ENCODE data around the gene SLC9A8.

Gene SLC9A8

GRCh38 chr20:49797344-49797615 lies 15.3 kb upstream of the SLC9A8 start:
- DNase-seq (ENCODE audit: low read depth in 1 of 2, low spot score in 1 of 2): no peak
- Histone ChIP-seq H3K27me3 (ENCODE audit: insufficient read depth, poor library complexity, severe bottlenecking) (no peaks in the 10 kb centered on the region), H3K27ac (replicated peaks) (no peak overlapping the region), H3K4me3 (replicated peaks; ENCODE audit: insufficient read depth, low read length) (no peak overlapping the region)
- TF ChIP-seq GABPA (IDR thresholded peaks at IDR 0.05; ENCODE audit: low read depth): no peak
- TF ChIP-seq POLR2AphosphoS5 (IDR thresholded peaks at IDR 0.05; ENCODE audit: low read depth): no peak
- TF ChIP-seq SPI1 (IDR thresholded peaks at IDR 0.05; ENCODE audit: borderline replicate concordance, low read depth): no peak
- TF ChIP-seq REST (IDR thresholded peaks at IDR 0.05; ENCODE audit: insufficient replicate concordance, low read depth): no peak
- no peak for TF ChIP-seq CTCF (IDR thresholded peaks at IDR 0.05; ENCODE audit: insufficient read depth, low read length)

- no peaks in the 10 kb centered on the region for H3K27me3 ChIP-seq (ENCODE audit: insufficient read depth, poor library complexity, severe bottlenecking)
Observed at GRCh38 chr20:49798718-49799117, 13.9 kb upstream of the SLC9A8 start.

DNA sequence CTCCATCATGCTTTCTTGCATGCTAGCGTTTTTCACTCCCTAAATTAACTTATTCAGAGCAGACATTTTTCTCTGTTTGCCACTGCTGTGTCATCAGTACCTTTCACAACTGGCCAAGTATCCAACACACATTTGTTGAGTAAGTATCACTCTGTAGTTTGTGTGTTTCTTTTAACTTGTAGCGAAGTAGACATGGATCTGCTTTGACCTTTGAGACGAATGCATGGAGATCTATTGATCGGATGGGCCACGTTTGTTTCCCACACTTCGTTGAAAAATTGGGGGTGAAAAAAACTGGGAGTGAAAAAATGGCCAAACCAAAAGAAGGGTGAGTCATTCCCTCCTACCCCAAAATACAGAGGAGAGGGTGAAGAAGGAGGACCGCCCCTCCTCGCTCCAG lies 12.9 kb upstream of the SLC9A8 start:
- Histone ChIP-seq H3K27me3 (ENCODE audit: insufficient read depth, poor library complexity, severe bottlenecking) (no peaks in the 10 kb centered on the region), H3K4me3 (replicated peaks; ENCODE audit: insufficient read depth, low read length) (no peak overlapping the region), H3K27ac (replicated peaks) (peak overlapping the region; percentile 40)
- peak in 1 of 2 experiments; percentile 35 for DNase-seq (ENCODE audit: low read depth in 1 of 2, low spot score in 1 of 2)
- TF ChIP-seq REST (IDR thresholded peaks at IDR 0.05; ENCODE audit: insufficient replicate concordance, low read depth) (no peak), SPI1 (IDR thresholded peaks at IDR 0.05; ENCODE audit: borderline replicate concordance, low read depth) (no peak), GABPA (IDR thresholded peaks at IDR 0.05; ENCODE audit: low read depth) (no peak), POLR2AphosphoS5 (IDR thresholded peaks at IDR 0.05; ENCODE audit: low read depth) (no peak), CTCF (IDR thresholded peaks at IDR 0.05; ENCODE audit: insufficient read depth, low read length) (no peak)

More at GRCh38 chr20:49798718-49799117, 13.9 kb upstream of the SLC9A8 start:
- no peak for DNase-seq (ENCODE audit: low read depth in 1 of 2, low spot score in 1 of 2)
- Histone ChIP-seq H3K27ac (replicated peaks) (no peak overlapping the region), H3K4me3 (replicated peaks; ENCODE audit: insufficient read depth, low read length) (no peak overlapping the region)
- no peak for TF ChIP-seq SPI1 (IDR thresholded peaks at IDR 0.05; ENCODE audit: borderline replicate concordance, low read depth)

DNA sequence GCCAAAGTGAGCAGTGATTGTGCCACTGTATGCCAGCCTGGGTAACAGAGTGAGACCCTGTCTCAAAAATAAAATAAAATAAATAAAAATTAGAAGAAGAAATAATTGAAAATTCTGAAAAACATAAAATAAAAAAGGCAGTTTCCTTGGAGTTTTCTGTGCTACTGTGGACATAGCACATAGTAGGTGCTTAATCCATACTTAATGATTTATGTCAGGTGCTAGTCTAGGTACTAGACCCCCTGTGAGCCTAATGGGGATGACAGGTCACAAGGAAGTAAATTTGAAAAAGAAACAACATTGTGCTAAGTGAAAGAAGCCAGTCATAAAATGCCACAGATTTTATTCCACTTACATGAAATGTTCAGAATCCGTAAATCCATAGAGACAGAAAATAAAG lies 9.2 kb upstream of the SLC9A8 start:
- Histone ChIP-seq H3K27ac (replicated peaks) (0 out of 2 replicates have a peak overlapping the region, but pooled peaks have one; percentile 18), H3K27me3 (ENCODE audit: insufficient read depth, poor library complexity, severe bottlenecking) (no peaks in the 10 kb centered on the region), H3K4me3 (replicated peaks; ENCODE audit: insufficient read depth, low read length) (no peak overlapping the region)
- no peak for DNase-seq (ENCODE audit: low read depth in 1 of 2, low spot score in 1 of 2)
- TF ChIP-seq CTCF (IDR thresholded peaks at IDR 0.05; ENCODE audit: insufficient read depth, low read length) (no peak), REST (IDR thresholded peaks at IDR 0.05; ENCODE audit: insufficient replicate concordance, low read depth) (no peak), POLR2AphosphoS5 (IDR thresholded peaks at IDR 0.05; ENCODE audit: low read depth) (no peak), SPI1 (IDR thresholded peaks at IDR 0.05; ENCODE audit: borderline replicate concordance, low read depth) (no peak), GABPA (IDR thresholded peaks at IDR 0.05; ENCODE audit: low read depth) (no peak)

All from HL-60 (cell line).